Measurements from ENCODE around the gene SERP2.
A peak's percentile ranks its signal among the peaks of the same experiment; 100 is the strongest.

Gene SERP2

GRCh38 chr13:44433863-44434765, 60.5 kb downstream of the SERP2 start:
- peak overlapping the region; percentile 62 for H3K4me3 ChIP-seq (replicated peaks; ENCODE audit: low read depth, low read length)

GRCh38 chr13:44434766-44435141, 61.1 kb downstream of the SERP2 start:
- TF ChIP-seq CTCF (IDR thresholded peaks at IDR 0.05; ENCODE audit: low read depth, low read length, missing control alignments), result no peak
- H3K4me3 ChIP-seq (replicated peaks; ENCODE audit: low read depth, low read length), result peak overlapping the region; percentile 62
- DNase-seq (ENCODE audit: extremely low read depth, low read depth), result no peak

More at GRCh38 chr13:44433863-44434765, 60.5 kb downstream of the SERP2 start:
- no peak for DNase-seq (ENCODE audit: extremely low read depth, low read depth)
- TF ChIP-seq CTCF (IDR thresholded peaks at IDR 0.05; ENCODE audit: low read depth, low read length, missing control alignments), result no peak

- DNase-seq (ENCODE audit: extremely low read depth, low read depth), result peak; percentile 98
- TF ChIP-seq CTCF (IDR thresholded peaks at IDR 0.05; ENCODE audit: low read depth, low read length, missing control alignments), result no peak
- H3K4me3 ChIP-seq (replicated peaks; ENCODE audit: low read depth, low read length), result peak overlapping the region; percentile 62
Measured at GRCh38 chr13:44435142-44435918, 61.7 kb downstream of the SERP2 start.

- peak overlapping the region; percentile 62 for H3K4me3 ChIP-seq (replicated peaks; ENCODE audit: low read depth, low read length)
- DNase-seq (ENCODE audit: extremely low read depth, low read depth), result no peak
- no peak for TF ChIP-seq CTCF (IDR thresholded peaks at IDR 0.05; ENCODE audit: low read depth, low read length, missing control alignments)
Measured at GRCh38 chr13:44435919-44436510, 62.4 kb downstream of the SERP2 start.

- peak overlapping the region; percentile 62 for H3K4me3 ChIP-seq (replicated peaks; ENCODE audit: low read depth, low read length)
- peak; percentile 85 for DNase-seq (ENCODE audit: extremely low read depth, low read depth)
- no peak for TF ChIP-seq CTCF (IDR thresholded peaks at IDR 0.05; ENCODE audit: low read depth, low read length, missing control alignments)
Measured at GRCh38 chr13:44436589-44437337, 63.1 kb downstream of the SERP2 start.

Data from HFF-Myc (cell line).